ENCODE data around the gene LGR4. TPM values are rescaled to one million over a fixed set of nuclear protein-coding genes. Genes with fewer than 3 reads are reported as not detected.
A peak's percentile ranks its signal among the peaks of the same experiment; 100 is the strongest.

The LGR4 gene
- total RNA-seq, 1 experiment from 2014 or later: 99.2 TPM

DNA sequence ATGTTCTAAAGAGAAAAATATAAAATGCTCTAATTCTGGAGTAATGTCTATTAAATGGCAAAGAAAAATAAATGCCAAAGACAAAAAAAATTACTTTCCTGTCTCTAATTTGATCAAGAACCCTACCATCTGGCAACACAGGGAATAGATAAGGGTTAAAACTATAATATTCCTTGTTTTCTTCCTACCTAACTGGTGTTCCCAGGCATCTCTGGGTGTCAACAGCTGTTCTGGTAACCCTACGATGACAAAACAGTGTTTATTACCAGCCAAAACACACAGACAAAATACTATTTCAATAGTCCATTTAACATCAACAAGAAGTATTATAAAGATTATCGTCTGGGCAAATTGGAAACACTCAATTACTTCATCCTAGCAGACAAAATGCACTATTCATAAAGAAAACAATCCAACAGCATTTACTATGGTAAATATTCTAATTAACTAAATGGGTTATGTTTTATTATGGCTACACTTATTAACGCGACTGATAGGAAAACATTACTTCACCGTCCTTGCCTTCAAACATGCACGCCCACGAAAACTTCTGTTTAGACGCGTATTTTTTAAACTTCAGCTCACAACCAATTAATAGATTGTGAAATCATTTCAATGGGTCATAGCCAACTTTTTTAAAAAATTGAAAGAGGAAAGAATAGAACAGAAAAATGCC, 50.6 kb downstream of the LGR4 start:
- Histone ChIP-seq H3K14ac (ENCODE audit: insufficient read depth, low read length) (no peak overlapping the region), H3K4me1 (ENCODE audit: insufficient read depth, low read length) (peaks cover 5% of the 10 kb centered on the region; the same call in 1 of the 2 replicates), H4K20me1 (ENCODE audit: control insufficient read depth, insufficient read depth, insufficient read length) (no peaks in the 10 kb centered on the region), H2AK5ac (ENCODE audit: insufficient read length, low read length) (no peak overlapping the region), H2BK12ac (ENCODE audit: insufficient read length, low read depth, low read length) (no peak overlapping the region), H2BK20ac (ENCODE audit: low read depth, low read length, poor library complexity, severe bottlenecking) (no peak overlapping the region), H3T11ph (ENCODE audit: low read length) (no peak overlapping the region), H3K4ac (ENCODE audit: low read depth, low read length) (no peak overlapping the region), H2AFZ (ENCODE audit: low read length) (no peak overlapping the region), H3K4me2 (ENCODE audit: insufficient read depth, insufficient read length, low read length) (no peak overlapping the region), H2BK5ac (ENCODE audit: insufficient read length, low read length) (no peak overlapping the region), H3K79me1 (ENCODE audit: insufficient read depth, low read depth, low read length, poor library complexity, severe bottlenecking) (no peaks in the 10 kb centered on the region), H3K9me3 (ENCODE audit: control insufficient read depth, low read depth, low read length) (no peaks in the 10 kb centered on the region), H3K27ac (ENCODE audit: insufficient read length, low read depth, low read length) (no peak overlapping the region), H2BK120ac (ENCODE audit: low read depth, low read length, poor library complexity, severe bottlenecking) (no peak overlapping the region), H2BK15ac (ENCODE audit: low read depth, low read length) (no peak overlapping the region), H3K18ac (ENCODE audit: insufficient read length, low read depth, low read length) (no peak overlapping the region), H3K9ac (ENCODE audit: extremely low read depth, insufficient read length, low read length) (no peak overlapping the region), H3K23ac (ENCODE audit: insufficient read length, low read depth, low read length) (no peak overlapping the region), H3K79me2 (ENCODE audit: insufficient read depth, low read length) (peaks cover 15% of the 10 kb centered on the region; the same call in 1 of the 2 replicates), H4K5ac (ENCODE audit: insufficient read length, low read depth, low read length) (no peak overlapping the region), H3K56ac (ENCODE audit: insufficient read length, low read depth, low read length) (no peak overlapping the region), H4K91ac (ENCODE audit: insufficient read length, low read depth, low read length) (no peak overlapping the region), H3K27me3 (ENCODE audit: insufficient read depth, low read length) (no peaks in the 10 kb centered on the region), H3K23me2 (ENCODE audit: insufficient read length, low read depth, low read length, poor library complexity, severe bottlenecking) (no peaks in the 10 kb centered on the region), H4K8ac (replicated peaks; ENCODE audit: insufficient read length, low read depth, low read length) (no peak overlapping the region)
- H3K27ac Mint-ChIP-seq: peak overlapping the region; percentile 29 to 81 (median 65); a peak in 5 of 7 replicates
- TF ChIP-seq, protein P1, sequence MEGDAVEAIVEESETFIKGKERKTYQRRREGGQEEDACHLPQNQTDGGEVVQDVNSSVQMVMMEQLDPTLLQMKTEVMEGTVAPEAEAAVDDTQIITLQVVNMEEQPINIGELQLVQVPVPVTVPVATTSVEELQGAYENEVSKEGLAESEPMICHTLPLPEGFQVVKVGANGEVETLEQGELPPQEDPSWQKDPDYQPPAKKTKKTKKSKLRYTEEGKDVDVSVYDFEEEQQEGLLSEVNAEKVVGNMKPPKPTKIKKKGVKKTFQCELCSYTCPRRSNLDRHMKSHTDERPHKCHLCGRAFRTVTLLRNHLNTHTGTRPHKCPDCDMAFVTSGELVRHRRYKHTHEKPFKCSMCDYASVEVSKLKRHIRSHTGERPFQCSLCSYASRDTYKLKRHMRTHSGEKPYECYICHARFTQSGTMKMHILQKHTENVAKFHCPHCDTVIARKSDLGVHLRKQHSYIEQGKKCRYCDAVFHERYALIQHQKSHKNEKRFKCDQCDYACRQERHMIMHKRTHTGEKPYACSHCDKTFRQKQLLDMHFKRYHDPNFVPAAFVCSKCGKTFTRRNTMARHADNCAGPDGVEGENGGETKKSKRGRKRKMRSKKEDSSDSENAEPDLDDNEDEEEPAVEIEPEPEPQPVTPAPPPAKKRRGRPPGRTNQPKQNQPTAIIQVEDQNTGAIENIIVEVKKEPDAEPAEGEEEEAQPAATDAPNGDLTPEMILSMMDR (conservative IDR thresholded peaks at IDR 0.05): no peak
- H3K4me1 Mint-ChIP-seq: peaks cover 67 to 81% of the 10 kb centered on the region in 2 experiments
- no peak for DNase-seq
- no peaks in the 10 kb centered on the region for H3K9me3 Mint-ChIP-seq
- no CpG with 5 or more reads among the region's 9 CpGs for WGBS (ENCODE audit: extremely low coverage, insufficient read length, low lambda C conversion rate)
- no peaks in the 10 kb centered on the region for H3K27me3 Mint-ChIP-seq (ENCODE audit: low read depth)
- no peak overlapping the region for H3K4me3 Mint-ChIP-seq
- H3K36me3 Mint-ChIP-seq (ENCODE audit: insufficient read depth in 1 of 3, low read depth in 3 of 3): peaks cover 0 to 2% (median 0%) of the 10 kb centered on the region in 3 experiments; a peak in 3 of 7 replicates

All from H9 (cell line).